ENCODE measurements around the gene COL12A1. TPM values are rescaled to one million over a fixed set of nuclear protein-coding genes. Genes with fewer than 3 reads are reported as not detected.

Gene COL12A1
- total RNA-seq, 1 experiment from 2014 or later, result 0.96 TPM

GRCh38 chr6:75236630-75237029 lies 30.8 kb upstream of the COL12A1 start:
- Histone ChIP-seq H3T11ph (ENCODE audit: low read length) (no peak overlapping the region), H3K27me3 (ENCODE audit: insufficient read depth, low read length) (no peaks in the 10 kb centered on the region), H2BK15ac (ENCODE audit: low read depth, low read length) (no peak overlapping the region), H3K9me3 (ENCODE audit: control insufficient read depth, low read depth, low read length) (no peaks in the 10 kb centered on the region), H3K14ac (ENCODE audit: insufficient read depth, low read length) (no peak overlapping the region), H2AK5ac (ENCODE audit: insufficient read length, low read length) (no peak overlapping the region), H3K23ac (ENCODE audit: insufficient read length, low read depth, low read length) (no peak overlapping the region), H2BK20ac (ENCODE audit: low read depth, low read length, poor library complexity, severe bottlenecking) (no peak overlapping the region), H3K9ac (ENCODE audit: extremely low read depth, insufficient read length, low read length) (no peak overlapping the region), H3K18ac (ENCODE audit: insufficient read length, low read depth, low read length) (no peak overlapping the region), H2BK5ac (ENCODE audit: insufficient read length, low read length) (no peak overlapping the region), H4K5ac (ENCODE audit: insufficient read length, low read depth, low read length) (no peak overlapping the region), H4K20me1 (ENCODE audit: control insufficient read depth, insufficient read depth, insufficient read length) (no peaks in the 10 kb centered on the region), H4K8ac (replicated peaks; ENCODE audit: insufficient read length, low read depth, low read length) (no peak overlapping the region), H3K79me2 (ENCODE audit: insufficient read depth, low read length) (no peaks in the 10 kb centered on the region), H3K4me2 (ENCODE audit: insufficient read depth, insufficient read length, low read length) (no peak overlapping the region), H3K4ac (ENCODE audit: low read depth, low read length) (no peak overlapping the region), H3K23me2 (ENCODE audit: insufficient read length, low read depth, low read length, poor library complexity, severe bottlenecking) (no peaks in the 10 kb centered on the region), H2AFZ (ENCODE audit: low read length) (no peak overlapping the region), H3K79me1 (ENCODE audit: insufficient read depth, low read depth, low read length, poor library complexity, severe bottlenecking) (no peaks in the 10 kb centered on the region), H3K56ac (ENCODE audit: insufficient read length, low read depth, low read length) (no peak overlapping the region), H4K91ac (ENCODE audit: insufficient read length, low read depth, low read length) (no peak overlapping the region), H2BK120ac (ENCODE audit: low read depth, low read length, poor library complexity, severe bottlenecking) (no peak overlapping the region), H3K4me1 (ENCODE audit: insufficient read depth, low read length) (peaks cover 8% of the 10 kb centered on the region; the same call in 1 of the 2 replicates), H3K27ac (ENCODE audit: insufficient read length, low read depth, low read length) (no peak overlapping the region), H2BK12ac (ENCODE audit: insufficient read length, low read depth, low read length) (no peak overlapping the region)
- Mint-ChIP-seq H3K27ac (no peak overlapping the region), H3K4me3 (no peak overlapping the region), H3K9me3 (no peaks in the 10 kb centered on the region), H3K4me1 (peaks cover 23 to 34% of the 10 kb centered on the region in 2 experiments), H3K27me3 (ENCODE audit: low read depth) (no peaks in the 10 kb centered on the region), H3K36me3 (ENCODE audit: insufficient read depth in 1 of 3, low read depth in 3 of 3) (peaks cover 26 to 37% (median 34%) of the 10 kb centered on the region in 3 experiments; a peak in 6 of 7 replicates)
- no peak for TF ChIP-seq CTCF (conservative IDR thresholded peaks at IDR 0.05)
- no peak for DNase-seq
- WGBS (ENCODE audit: extremely low coverage, insufficient read length, low lambda C conversion rate), result no CpG with 5 or more reads among the region's 4 CpGs

Measured in H9 (cell line).